HG02852 (cell line): Measurements from ENCODE around the gene EED.
A peak's percentile ranks its signal among the peaks of the same experiment; 100 is the strongest.

Experiments used
- ATAC-seq: cut with Tn5 transposase; IDR thresholded peaks from one replicate; pipeline ENCODE4 v1.9.1; 2021; ENCODE audit warnings: mild to moderate bottlenecking, moderate library complexity; ENCODE audit not compliant: unreplicated experiment

Gene EED

GRCh38 chr11:86244522-86245368 lies at the start of gene EED:
Gene EED (plus strand): TSS chr11:86244753. CDS start chr11:86245230, 477 bp downstream.
- peak; percentile 63 for ATAC-seq

- no peak for ATAC-seq
Observed at GRCh38 chr11:86194998-86195397, 49.6 kb upstream of the EED start.

GRCh38 chr11:86196085-86196696 lies 48.4 kb upstream of the EED start:
- ATAC-seq, result no peak

GRCh38 chr11:86196913-86197312 lies 47.6 kb upstream of the EED start:
- no peak for ATAC-seq

- ATAC-seq, result no peak
Observed at GRCh38 chr11:86197448-86197847, 47.1 kb upstream of the EED start.

- ATAC-seq, result no peak
Observed at GRCh38 chr11:86198139-86198538, 46.4 kb upstream of the EED start.

- ATAC-seq, result no peak
Observed at GRCh38 chr11:86199354-86199753, 45.2 kb upstream of the EED start.

GRCh38 chr11:86201371-86201884 lies 43.1 kb upstream of the EED start:
- no peak for ATAC-seq

GRCh38 chr11:86202013-86202336 lies 42.6 kb upstream of the EED start:
- peak; percentile 48 for ATAC-seq

- ATAC-seq, result no peak
Observed at GRCh38 chr11:86204356-86204755, 40.2 kb upstream of the EED start.

- ATAC-seq, result no peak
Observed at GRCh38 chr11:86205421-86206336, 38.9 kb upstream of the EED start.

- ATAC-seq, result no peak
Observed at GRCh38 chr11:86206337-86206695, 38.2 kb upstream of the EED start.

- no peak for ATAC-seq
Observed at GRCh38 chr11:86207413-86207812, 37.1 kb upstream of the EED start.

GRCh38 chr11:86208572-86208971 lies 36.0 kb upstream of the EED start:
- ATAC-seq, result no peak

GRCh38 chr11:86209806-86210657 lies 34.5 kb upstream of the EED start:
- ATAC-seq, result no peak

GRCh38 chr11:86210898-86211297 lies 33.7 kb upstream of the EED start:
- ATAC-seq, result no peak

- ATAC-seq, result peak; percentile 36
Observed at GRCh38 chr11:86211619-86212018, 32.9 kb upstream of the EED start.

GRCh38 chr11:86212019-86212611 lies 32.4 kb upstream of the EED start:
- no peak for ATAC-seq

GRCh38 chr11:86214710-86215109 lies 29.8 kb upstream of the EED start:
- peak; percentile 60 for ATAC-seq
